Erythroblast (primary cell): ENCODE results near the gene SLC25A26.
"Not testable (repeated sequence)": the region's sequence is repeated elsewhere in the genome, so short reads cannot be mapped to it uniquely, and the experiment has no call there.

Experiments
- DNase-seq, 2 experiments: peaks; one replicate each; lab custom pipeline; 2025; lab: John Stamatoyannopoulos, UW
- GATA1 ChIP-seq: IDR thresholded peaks from 2 replicates; pipeline ENCODE4 v1.6.1; 2011; ENCODE audit warnings: low read depth, mild to moderate bottlenecking, control low read depth, low read length, moderate library complexity
- POLR2A ChIP-seq: IDR thresholded peaks from 2 replicates; pipeline ENCODE4 v1.6.1; 2011; ENCODE audit warnings: mild to moderate bottlenecking, low read length

SLC25A26 gene

GRCh38 chr3:66203275-66203674, 17.5 kb upstream of the SLC25A26 start:
- DNase-seq: no peak
- TF ChIP-seq GATA1 (no peak), POLR2A (no peak)

- DNase-seq: no peak
- TF ChIP-seq POLR2A (no peak), GATA1 (no peak)
Observed at GRCh38 chr3:66206806-66207205, 14.0 kb upstream of the SLC25A26 start.

- TF ChIP-seq POLR2A (no peak), GATA1 (no peak)
Observed at GRCh38 chr3:66208189-66208588, 12.6 kb upstream of the SLC25A26 start.

GRCh38 chr3:66210687-66211295, 10.0 kb upstream of the SLC25A26 start:
- TF ChIP-seq GATA1 (no peak), POLR2A (no peak)
- no peak for DNase-seq

More at GRCh38 chr3:66208189-66208588, 12.6 kb upstream of the SLC25A26 start:
- no peak for DNase-seq

GRCh38 chr3:66211779-66212178, 9.0 kb upstream of the SLC25A26 start:
- TF ChIP-seq GATA1 (no peak), POLR2A (no peak)
- DNase-seq: no peak

GRCh38 chr3:66215106-66215505, 5.7 kb upstream of the SLC25A26 start:
- TF ChIP-seq POLR2A: no peak
- TF ChIP-seq GATA1: no peak
- no peak for DNase-seq

GRCh38 chr3:66220066-66220465, 735 bp upstream of the SLC25A26 start:
- peak in 1 of 2 experiments; percentile 29 for DNase-seq

GRCh38 chr3:66224220-66224619, 3.4 kb downstream of the SLC25A26 start:
- TF ChIP-seq GATA1: no peak
- no peak for DNase-seq

More at GRCh38 chr3:66220066-66220465, 735 bp upstream of the SLC25A26 start:
- no peak for TF ChIP-seq POLR2A
- no peak for TF ChIP-seq GATA1

- DNase-seq: not testable (repeated sequence)
Observed at GRCh38 chr3:66226093-66226492, 5.3 kb downstream of the SLC25A26 start.

GRCh38 chr3:66227051-66227450, 6.2 kb downstream of the SLC25A26 start:
- DNase-seq: no peak
- TF ChIP-seq POLR2A: no peak
- no peak for TF ChIP-seq GATA1

GRCh38 chr3:66227915-66228314, 7.1 kb downstream of the SLC25A26 start:
- TF ChIP-seq GATA1: no peak
- no peak for TF ChIP-seq POLR2A
- no peak for DNase-seq

- no peak for TF ChIP-seq GATA1
- DNase-seq: no peak
Observed at GRCh38 chr3:66228707-66229106, 7.9 kb downstream of the SLC25A26 start.

GRCh38 chr3:66229931-66230330, 9.1 kb downstream of the SLC25A26 start:
- TF ChIP-seq GATA1: no peak
- no peak for TF ChIP-seq POLR2A
- no peak for DNase-seq

- TF ChIP-seq POLR2A (no peak), GATA1 (no peak)
Observed at GRCh38 chr3:66233033-66233432, 12.2 kb downstream of the SLC25A26 start.

GRCh38 chr3:66236281-66236680, 15.5 kb downstream of the SLC25A26 start:
- DNase-seq: no peak
- TF ChIP-seq POLR2A (no peak), GATA1 (no peak)

More at GRCh38 chr3:66233033-66233432, 12.2 kb downstream of the SLC25A26 start:
- DNase-seq: no peak
